C4-2B (cell line): Measurements from ENCODE around the gene GATA5.

Source experiments
- ZFX ChIP-seq: fragments of 450-650 bp; IDR thresholded peaks from 2 replicates; pipeline ENCODE4 v1.6.1; 2017
- TF ChIP-seq, protein P1 (sequence below): fragments of 450-650 bp; conservative IDR thresholded peaks from 2 replicates; pipeline ENCODE4 v1.5.1; 2017; ENCODE audit warnings: mild to moderate bottlenecking

DNA sequence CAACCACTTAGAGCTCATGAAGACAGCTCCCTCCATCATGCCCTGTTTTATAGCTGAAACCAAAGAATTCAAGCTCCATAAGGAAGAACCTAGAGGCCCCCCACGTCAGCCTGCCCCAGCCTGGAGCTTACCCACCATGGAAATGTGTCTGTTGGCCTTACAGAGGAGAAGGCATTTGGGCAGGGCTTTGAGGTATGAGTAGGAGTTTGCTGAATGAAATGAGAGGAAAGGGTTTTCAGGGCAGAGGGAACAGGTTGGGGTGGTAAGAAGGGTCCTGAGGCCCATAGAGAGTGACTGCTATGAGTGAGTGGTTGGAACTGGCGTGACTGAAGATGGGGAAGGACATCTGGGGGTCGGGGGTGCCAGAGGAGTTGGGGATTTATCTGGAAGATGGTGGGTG, 12.7 kb upstream of the GATA5 start:
- TF ChIP-seq, protein P1, sequence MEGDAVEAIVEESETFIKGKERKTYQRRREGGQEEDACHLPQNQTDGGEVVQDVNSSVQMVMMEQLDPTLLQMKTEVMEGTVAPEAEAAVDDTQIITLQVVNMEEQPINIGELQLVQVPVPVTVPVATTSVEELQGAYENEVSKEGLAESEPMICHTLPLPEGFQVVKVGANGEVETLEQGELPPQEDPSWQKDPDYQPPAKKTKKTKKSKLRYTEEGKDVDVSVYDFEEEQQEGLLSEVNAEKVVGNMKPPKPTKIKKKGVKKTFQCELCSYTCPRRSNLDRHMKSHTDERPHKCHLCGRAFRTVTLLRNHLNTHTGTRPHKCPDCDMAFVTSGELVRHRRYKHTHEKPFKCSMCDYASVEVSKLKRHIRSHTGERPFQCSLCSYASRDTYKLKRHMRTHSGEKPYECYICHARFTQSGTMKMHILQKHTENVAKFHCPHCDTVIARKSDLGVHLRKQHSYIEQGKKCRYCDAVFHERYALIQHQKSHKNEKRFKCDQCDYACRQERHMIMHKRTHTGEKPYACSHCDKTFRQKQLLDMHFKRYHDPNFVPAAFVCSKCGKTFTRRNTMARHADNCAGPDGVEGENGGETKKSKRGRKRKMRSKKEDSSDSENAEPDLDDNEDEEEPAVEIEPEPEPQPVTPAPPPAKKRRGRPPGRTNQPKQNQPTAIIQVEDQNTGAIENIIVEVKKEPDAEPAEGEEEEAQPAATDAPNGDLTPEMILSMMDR: no peak
- no peak for TF ChIP-seq ZFX
